Measurements from ENCODE around the gene REG3A.

Gene REG3A

DNA sequence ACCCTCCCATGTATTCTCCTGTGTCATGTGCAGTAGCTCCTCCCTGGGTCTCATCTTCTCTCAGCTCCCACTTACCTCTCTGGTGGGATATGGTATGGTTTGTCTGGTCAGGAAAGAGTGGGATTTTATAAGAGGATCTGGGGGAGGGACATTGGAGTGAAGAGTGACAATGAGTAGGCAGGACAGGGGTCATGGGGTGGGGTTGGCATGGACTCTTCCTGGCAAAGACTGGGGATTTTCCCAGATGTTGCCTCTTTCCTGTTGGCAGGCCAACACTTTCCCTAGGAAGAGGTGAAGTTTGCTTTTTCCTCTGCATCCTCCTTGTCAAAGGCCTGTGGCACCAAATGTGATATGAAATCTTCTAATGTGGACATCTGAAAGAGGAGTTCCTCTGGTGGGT is at the start of gene REG3A:
TSS of gene REG3A (minus strand) at position 101 of the 400 bp plus-strand sequence. CDS start 348 bp downstream, outside the sequence.
- no peak for DNase-seq (ENCODE audit: low read depth)

DNA sequence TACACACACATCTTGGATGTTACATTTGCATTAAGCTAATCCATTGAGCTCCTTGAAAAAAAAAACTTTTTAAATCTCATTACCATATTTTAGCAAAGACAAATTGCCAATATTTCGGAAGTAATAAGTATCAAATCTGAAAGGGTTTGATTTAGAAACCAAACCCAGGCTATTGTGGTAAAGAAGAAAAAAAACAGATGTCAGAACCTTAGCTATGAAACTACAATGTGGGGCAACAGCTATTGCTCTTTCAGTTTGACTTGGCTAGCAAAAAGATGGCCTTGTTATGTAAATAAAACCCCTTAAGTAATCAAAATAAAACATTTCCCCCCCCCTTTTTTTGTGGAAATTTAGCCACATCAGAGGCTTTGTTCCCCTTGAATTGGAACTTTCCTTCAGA is 41.2 kb upstream of the REG3A start:
- no peak for DNase-seq (ENCODE audit: low read depth)

DNA sequence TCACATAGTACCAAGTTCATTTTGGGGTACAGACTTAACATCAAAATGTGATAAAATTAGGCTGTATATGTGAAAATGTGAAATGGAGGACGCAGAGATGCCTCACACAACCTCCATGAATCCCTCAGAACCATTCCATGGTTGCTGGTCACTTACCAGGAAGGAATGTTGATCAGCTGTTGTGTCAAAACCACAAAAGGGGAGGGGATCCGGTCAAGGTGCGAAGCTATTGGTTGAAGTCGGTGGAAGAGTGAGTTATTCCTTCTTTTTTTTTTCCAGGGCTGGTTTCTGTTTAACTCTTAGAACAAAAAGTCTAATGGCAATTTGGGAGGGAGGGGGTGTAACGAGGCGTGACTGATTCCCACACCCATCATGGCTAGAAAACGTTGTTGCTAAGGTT is 32.3 kb upstream of the REG3A start:
- no peak for DNase-seq (ENCODE audit: low read depth)

DNA sequence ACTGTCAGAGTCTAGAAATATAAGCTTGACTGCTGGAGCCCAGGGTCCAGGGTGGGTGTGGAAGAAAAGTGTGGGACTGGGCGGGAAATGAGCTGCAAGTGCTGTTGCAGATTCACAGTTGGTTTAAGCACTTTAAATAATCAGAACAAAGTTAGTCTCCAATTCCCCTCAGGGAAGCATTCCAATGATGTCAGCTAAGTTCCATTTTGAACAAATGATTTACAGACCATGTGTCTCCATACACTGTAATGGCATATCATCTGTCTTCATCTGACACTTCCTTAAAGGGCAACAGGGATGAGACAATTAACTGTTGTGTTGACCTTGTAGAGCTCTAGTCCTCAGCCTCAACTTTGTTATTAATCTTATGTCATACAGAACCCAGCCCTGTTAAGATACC is 31.5 kb upstream of the REG3A start:
- DNase-seq (ENCODE audit: low read depth) = no peak

DNA sequence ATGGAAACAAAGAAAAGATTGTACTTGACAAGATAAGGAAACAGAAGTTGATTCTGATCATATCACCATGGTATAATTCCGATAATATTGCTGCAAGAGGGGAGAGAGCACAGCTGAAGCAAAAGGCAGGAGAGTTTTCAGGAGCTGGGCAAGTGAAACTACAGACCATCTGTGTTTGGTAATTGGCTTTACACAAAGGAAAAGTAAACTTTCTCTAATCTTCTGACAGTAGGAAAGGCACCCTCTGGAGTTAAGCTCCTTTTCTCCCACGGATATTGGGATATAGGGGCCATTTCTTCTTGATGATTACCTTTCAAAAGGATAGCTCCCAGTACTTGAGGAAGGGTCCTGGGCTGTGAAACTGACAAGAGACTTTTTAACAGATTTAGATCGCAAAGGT is 29.9 kb upstream of the REG3A start:
- no peak for DNase-seq (ENCODE audit: low read depth)

DNA sequence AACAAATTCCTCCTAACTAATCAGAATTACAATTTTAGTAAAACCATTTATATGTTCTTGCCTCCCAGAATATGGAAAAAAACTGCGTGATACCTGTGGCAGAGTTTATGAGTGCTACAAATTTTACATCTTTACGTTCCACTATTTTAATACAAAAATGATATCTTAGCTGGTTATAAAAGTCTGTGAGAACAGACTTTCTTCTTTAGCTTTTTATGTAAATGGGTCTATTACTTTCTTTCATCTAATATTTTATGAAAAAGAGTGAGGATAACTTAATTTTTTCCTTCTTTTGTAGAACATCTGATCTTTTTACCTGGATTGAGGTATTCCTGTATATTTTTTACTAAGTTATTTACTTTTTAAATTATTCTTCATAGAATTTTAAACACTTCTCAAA is 22.1 kb upstream of the REG3A start:
- no peak for DNase-seq (ENCODE audit: low read depth)

DNA sequence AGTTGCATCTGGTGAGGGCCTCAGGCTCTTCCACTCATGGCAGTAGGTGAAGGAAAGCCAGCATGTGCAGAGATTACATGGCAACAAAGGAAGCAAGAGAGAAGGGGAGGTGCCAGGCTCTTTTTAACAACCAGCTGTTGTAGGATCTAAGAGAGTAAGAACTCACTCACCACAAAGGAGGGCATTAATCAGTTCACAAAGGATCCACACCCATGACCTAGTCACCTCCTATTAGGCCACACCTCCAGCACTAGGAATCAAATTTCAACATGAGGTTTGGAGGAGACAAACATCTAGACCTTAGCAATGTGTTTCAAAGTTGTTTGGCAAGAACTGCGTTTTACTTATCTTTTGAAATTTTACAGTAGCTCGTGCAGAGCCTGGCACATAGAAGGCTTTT is 20.5 kb upstream of the REG3A start:
- DNase-seq (ENCODE audit: low read depth) = no peak

DNA sequence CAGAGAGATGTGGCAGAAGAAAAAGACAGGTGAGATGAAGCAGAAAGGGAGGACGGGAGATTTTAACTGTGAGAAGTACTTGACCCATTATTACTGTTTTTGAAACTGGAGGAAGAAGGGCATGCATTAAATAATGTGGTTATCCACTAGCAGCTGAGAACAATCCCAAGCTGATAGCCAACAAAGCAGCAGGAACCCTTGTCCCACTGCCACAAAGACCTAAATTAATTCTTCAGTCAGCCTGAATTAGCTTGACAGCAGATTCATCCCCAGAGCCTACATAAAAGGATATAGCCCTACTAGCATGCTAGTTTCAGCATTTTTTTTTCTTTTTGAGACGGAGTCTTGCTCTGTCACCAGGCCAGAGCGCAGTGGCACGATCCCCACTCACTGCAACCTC is 19.5 kb upstream of the REG3A start:
- no peak for DNase-seq (ENCODE audit: low read depth)

DNA sequence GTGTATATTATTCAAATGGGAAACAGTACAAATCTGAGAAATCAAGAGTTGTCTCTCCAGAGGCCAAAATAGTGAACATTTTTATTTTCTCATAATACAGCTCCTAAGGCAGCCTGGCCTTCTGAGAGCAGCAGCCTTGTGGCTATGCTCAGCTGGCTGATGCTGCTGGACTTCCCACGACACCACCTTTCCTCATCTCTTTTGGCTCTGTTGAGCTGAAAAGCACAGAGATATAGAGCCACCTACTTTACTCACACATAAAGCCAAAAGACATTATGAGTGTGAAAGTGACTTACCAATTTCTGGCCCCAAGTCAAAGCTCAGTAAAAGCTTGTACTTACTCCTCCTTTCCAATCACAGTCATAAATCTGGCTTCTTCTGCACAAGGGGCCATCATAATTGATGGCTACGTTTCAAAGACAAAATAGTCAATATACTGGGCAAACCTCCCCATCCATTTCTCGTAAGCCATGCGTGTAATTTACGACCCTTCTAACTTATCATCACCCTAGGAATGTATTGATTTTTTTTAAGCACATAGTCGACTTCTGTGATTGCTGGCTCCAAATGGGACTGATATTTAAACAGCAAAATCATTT is 18.6 kb upstream of the REG3A start:
- DNase-seq (ENCODE audit: low read depth) = no peak

DNA sequence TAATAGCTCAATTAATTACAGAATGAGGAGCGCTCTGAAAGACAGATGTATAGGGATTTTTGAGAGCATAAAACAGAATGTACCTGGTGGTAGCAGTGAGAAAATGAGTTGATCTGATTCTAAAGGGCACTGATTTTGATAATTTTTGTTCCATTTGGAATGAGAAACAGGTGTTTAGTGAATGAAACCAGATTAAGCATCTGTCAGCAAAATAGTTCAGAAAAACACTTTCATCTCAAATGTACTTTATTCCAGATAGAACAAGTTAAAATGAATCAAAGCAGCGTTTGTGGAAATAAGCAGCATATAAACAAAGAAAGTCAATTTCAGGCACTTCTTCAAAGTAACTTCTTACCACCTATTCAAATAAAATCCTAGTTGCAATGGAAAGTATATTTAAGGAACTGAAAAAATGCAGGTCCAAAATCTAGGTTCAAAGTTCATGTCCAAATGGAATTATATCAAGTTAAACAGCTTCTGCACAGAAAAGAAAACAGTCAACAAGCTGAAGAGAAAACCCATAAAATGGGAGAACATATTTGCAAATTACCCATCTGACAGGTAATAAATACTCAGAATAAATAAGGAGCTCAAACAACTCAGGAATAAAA is 11.9 kb upstream of the REG3A start:
- DNase-seq (ENCODE audit: low read depth) = no peak

DNA sequence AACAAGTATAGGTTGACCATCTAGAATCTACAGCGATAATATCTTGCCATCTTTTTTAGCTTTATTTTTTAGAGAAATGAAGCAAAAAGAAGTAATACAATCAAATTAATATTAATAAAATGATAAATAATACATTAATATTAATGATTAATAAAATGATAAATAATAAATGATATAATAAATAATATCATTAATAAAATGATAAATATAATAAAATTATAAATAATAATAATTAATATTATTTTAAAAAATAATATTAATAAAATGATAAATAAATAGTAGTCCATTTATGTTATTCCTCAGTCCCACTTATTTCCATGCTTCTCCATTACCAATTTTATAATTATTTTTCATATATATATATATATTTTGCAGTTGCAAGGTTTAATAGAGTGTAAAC is 3.2 kb upstream of the REG3A start:
- no peak for DNase-seq (ENCODE audit: low read depth)

DNA sequence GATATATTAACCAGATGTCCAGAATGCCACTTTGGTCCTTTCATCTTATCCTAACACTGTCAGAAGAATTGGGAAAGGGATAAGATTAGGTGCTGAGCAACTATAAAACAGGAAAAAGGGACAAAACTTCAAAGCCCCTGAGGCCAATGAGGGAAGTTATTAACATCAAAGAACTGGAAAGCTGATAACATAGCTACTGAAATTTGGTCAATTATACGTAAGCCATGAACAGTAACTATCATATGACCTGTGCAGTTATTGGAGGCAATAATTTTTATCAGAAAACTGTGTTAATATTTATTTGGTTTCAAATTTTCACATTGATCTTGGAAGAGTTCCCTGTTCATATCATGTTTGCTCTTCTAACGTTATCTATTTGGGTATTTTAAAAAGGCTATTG is 2.6 kb upstream of the REG3A start:
- DNase-seq (ENCODE audit: low read depth) = no peak

DNA sequence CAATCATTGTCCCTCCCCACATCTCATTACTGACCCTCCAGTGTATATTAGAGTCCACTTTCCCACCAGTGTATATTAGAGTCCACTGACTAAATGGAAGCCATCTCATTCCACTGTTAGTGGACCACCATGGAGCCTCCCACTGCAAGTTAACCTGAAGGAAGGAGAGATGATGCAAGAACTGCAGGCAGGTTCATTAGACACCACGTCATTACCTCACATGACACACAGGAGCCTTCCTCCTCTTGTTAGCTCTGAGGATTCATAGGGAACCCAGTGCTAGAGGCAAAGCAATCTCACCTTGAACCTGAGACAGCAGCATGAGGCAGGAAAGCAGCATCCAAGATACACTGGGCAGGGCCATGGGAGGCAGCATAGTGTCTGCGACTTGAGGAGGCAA is 523 bp downstream of the REG3A start:
- DNase-seq (ENCODE audit: low read depth) = no peak

DNA sequence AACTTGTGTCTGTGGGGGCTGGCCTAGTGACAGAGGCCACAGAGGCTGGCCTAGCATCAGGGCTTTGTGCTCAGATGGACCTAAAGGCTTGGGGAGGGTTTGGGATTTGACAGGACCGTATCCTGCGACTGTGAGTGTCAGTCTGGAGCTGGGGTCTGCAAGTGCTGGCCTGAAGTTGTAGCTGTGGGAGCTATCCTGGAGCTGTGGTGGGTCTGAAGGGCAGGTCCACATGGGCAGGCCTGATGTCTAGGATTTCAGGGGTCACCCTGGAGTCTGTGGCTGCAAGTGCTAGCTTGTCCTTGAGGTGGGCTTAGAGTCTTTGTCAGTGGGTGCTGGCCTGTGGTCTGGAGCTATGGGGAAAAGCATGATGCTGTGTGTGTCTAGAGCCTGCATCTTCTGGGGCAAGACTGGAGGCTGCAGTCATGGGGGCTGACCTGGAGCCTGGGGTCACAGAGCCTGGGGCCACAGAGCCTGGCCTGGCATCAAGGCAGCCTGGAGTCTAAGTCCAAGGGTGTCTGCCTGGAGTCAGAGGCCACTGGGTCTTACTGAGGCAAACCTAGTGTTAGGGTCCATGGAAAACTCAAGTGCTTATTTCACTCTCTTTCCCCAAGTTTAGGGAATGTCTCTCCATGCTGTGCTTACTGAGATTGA is 3.6 kb downstream of the REG3A start:
- DNase-seq (ENCODE audit: low read depth) = no peak

DNA sequence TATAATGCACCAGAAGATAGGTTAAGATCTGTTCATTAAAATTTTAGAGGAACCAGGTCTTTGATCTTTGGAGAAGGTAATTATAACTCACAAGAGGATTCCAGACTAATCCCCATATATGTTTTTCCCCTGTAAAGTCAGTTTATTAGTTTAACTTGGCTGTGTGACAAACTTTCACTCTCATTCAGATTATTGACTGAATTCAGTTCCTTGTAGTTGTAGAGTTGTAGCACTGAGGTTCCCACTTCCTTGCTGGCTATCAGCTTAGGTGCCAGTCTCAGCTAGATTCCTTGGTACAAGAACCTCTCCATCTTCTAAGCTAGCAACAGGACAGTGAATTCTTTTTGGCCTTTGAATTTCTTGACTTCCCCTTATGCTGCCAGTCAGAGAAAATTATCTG is 20.1 kb downstream of the REG3A start:
- DNase-seq (ENCODE audit: low read depth) = no peak

DNA sequence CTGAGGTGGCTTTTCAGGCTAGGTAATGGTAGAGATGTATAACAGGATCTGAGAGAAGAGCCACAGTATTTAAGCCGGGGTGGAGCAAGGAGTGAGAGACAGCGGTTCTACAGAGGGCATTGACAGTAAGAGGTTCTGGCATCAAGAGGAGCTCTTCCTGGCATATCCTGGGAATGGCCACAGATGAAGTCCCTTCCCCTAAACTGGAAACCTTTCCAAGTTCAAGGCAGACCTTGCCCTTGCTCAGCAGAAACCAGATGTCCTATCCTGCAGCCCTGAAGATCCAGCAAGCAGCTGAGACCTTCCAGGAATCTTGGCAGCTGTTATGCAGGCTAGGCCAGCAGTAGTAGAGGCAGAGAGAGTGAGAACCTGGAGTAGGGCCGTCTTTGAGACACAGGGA is 21.2 kb downstream of the REG3A start:
- no peak for DNase-seq (ENCODE audit: low read depth)

DNA sequence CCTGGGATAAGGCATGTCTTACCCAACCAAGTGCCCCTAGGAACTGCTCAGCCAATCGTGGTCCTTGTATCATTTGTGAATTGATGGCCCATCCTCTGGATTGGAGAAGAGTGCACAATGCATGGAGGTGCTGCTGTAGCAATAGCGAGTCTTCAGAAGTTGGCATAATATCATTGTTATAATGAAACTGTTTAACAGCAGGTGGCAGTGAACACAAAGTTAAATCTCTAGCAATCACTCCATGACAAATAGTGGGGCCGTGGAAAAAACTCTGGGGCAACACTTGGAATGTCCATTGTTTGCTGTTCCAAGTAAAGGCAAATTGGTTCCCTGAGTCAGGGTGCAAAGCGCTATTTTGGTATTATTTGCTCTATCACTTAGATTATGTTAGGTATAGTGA is 27.9 kb downstream of the REG3A start:
- no peak for DNase-seq (ENCODE audit: low read depth)

DNA sequence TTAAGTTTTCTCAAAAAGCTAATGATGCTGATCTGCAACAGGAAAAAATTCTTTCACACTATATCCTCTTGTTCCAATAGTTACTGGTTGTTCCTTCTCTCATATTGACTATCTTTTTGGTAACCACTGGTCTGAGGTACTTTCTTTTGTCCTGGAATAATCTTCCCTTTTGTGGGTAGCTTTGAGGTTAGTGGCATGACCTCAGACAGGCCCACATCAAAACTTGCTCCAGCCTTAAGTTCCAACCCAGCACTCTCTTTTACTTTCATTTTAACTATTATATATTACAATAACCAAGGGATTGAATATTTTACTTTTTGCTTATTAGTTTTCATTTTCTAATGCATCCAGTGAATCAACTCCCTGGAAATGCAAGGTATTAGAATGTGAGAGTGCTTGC is 29.7 kb downstream of the REG3A start:
- no peak for DNase-seq (ENCODE audit: low read depth)

DNA sequence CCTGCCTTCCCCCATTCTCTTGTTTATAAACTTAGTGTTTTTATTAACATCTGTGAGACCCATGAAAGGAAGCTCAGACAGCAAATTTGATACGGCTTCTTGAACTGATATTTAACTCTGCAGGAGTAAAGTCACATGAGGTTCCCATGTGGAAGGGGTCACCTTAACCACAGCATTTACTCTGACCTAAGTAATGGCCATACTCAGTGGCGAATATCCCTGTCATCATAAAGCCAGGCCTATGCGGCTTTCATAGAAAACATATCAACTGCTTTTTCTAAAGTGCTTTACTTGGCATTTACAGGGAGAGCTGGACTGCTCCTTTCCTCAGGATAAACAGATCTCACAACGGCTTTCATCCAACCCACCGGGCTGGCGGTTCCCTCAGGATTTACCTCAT is 30.3 kb downstream of the REG3A start:
- DNase-seq (ENCODE audit: low read depth) = no peak

DNA sequence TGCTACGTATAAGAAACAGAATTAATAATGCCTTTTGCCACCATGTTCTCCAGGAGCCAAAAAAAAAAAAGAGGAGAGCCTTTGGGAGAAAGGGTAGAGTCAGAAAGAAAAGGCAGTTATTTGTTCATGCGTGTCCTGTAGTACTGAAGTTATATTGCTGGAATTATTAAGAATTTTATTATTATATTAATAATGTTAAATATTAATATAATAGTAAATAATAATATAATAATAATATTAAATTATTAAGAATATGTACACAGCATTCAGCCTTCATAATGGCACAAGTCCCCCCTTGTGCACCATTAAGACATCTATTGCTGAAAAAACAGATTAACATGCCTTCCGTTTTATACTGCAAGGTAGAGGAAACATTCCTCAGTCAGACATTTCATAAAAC is 31.1 kb downstream of the REG3A start:
- no peak for DNase-seq (ENCODE audit: low read depth)

DNA sequence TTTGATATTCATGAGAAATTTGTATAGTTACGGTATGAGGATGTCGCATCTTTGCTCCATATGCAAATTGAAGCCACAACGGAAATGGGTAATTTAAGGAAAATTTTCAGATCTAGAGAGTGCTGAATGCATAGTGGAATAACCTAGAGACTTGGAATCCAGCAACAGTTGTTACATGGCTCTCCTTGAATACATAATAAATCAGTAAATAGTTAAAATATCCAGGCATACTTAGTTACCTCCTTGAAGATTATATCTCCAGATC is 33.9 kb downstream of the REG3A start:
- no peak for DNase-seq (ENCODE audit: low read depth)

DNA sequence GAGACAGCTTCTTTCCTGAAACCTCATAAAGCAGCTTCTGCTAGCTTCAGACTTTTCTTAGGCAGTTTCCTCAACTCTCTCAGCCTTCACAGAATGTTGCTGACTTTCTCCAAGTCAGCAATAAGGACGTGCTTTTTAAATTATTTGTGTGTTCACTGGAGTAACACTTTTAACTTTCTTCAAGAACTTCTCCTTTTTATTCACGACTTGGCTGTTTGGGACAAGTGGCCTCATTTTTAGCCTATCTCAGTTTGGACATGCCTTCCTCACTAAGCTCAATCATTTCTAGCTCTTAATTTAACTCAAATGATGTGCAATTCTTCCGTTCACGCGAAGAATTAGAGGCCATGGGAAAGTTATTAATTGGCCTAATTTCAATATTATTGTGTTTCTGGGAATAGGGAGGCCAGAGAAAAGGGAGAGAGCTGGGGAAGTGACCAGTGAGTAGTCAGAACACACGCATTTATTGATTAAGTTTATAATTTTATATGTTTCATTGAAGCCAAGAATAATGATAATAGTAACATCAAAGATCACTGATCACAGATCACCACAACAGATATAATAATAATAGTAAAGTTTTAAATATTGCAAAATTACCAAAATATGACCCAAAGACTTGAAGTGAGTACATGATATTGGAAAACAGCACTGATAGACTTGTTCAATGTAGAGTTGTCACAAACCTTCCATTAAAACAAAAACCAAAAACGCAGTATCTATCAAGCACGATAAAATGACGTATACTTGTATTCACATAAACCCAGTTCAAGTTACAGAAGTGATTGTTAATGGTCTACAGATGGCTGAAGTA is 34.4 kb downstream of the REG3A start:
- no peak for DNase-seq (ENCODE audit: low read depth)

DNA sequence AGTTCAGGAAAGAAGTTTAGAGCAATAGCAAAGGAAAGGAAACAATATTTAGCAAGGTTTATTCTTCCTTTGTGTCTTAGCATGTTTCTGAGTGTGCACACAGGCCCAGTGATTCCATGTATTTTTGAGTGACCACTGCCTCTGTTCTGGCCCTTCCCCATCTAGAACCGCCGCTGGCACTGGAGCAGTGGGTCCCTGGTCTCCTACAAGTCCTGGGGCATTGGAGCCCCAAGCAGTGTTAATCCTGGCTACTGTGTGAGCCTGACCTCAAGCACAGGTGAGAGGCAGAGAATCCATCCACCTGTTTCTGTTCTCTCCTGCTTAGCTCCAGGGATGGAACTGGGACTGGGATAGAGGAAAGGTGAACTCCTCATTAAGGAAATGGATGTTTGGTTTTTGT is 36.9 kb downstream of the REG3A start:
- DNase-seq (ENCODE audit: low read depth) = no peak
